ENCODE measurements around the gene CTAGE6. TPM values are rescaled to one million over a fixed set of nuclear protein-coding genes. Genes with fewer than 3 reads are reported as not detected.
"Not testable (repeated sequence)": the region's sequence is repeated elsewhere in the genome, so short reads cannot be mapped to it uniquely, and the experiment has no call there.

CTAGE6 gene
- total and polyA plus RNA-seq, 2 donors (not counting 1 experiment from before 2014, with no cell fraction given): 1.9 TPM; not detected in 1

- intact Hi-C loops (cut with micrococcal nuclease); H3K36me3 ChIP-seq (replicated peaks in 1 of 2; ENCODE audit: control extremely low read depth in 1 of 2, control insufficient read depth in 1 of 2, extremely low read depth in 1 of 2, insufficient read depth in 2 of 2, low read length in 1 of 2); H3K4me2 ChIP-seq (replicated peaks; ENCODE audit: low read depth, low read length, poor library complexity, severe bottlenecking); H3K27me3 Mint-ChIP-seq; H3K4me3 ChIP-seq (ENCODE audit: control extremely low read depth in 1 of 5, extremely low read depth in 1 of 5, insufficient read depth in 1 of 5, low read depth in 2 of 5, low read length in 4 of 5); ATAC-seq (ENCODE audit: low read depth); H3K27ac Mint-ChIP-seq; DNase-seq; H3K27me3 ChIP-seq (replicated peaks in 1 of 4; ENCODE audit: control extremely low read depth in 1 of 4, control insufficient read depth in 3 of 4, insufficient read depth in 4 of 4, low read length in 3 of 4); POLR2A ChIA-PET; H3K4me1 Mint-ChIP-seq; H3K4me1 ChIP-seq (ENCODE audit: control insufficient read depth in 2 of 2, insufficient read depth in 2 of 2, low read length in 2 of 2); CTCF ChIA-PET; H4K20me1 ChIP-seq (ENCODE audit: control insufficient read depth, insufficient read depth, low read length, poor library complexity, severe bottlenecking); H3K9me3 Mint-ChIP-seq (ENCODE audit: insufficient read depth); H3K27ac ChIP-seq (ENCODE audit: low read length in 2 of 2); H3K79me2 ChIP-seq (ENCODE audit: control insufficient read depth, insufficient read depth, low read length); H3K4me3 Mint-ChIP-seq; H3K9me3 ChIP-seq (ENCODE audit: control extremely low read depth in 1 of 3, control insufficient read depth in 2 of 3, insufficient read depth in 1 of 3, low read length in 2 of 3); H2AFZ ChIP-seq (ENCODE audit: insufficient read depth, low read depth, low read length, poor library complexity, severe bottlenecking); H3K9ac ChIP-seq (ENCODE audit: low read length): not testable (repeated sequence)
- WGBS (ENCODE audit: insufficient coverage): no CpG with 5 or more reads among the region's 6 CpGs
Measured at GRCh38 chr7:143726143-143726542, 31.4 kb downstream of the CTAGE6 start.

GRCh38 chr7:143720335-143720734, 37.2 kb downstream of the CTAGE6 start:
- H3K9me3 ChIP-seq (ENCODE audit: control extremely low read depth in 1 of 3, control insufficient read depth in 2 of 3, insufficient read depth in 1 of 3, low read length in 2 of 3); H3K4me1 ChIP-seq (ENCODE audit: control insufficient read depth in 2 of 2, insufficient read depth in 2 of 2, low read length in 2 of 2); H3K27ac Mint-ChIP-seq; H3K4me3 Mint-ChIP-seq; H3K27ac ChIP-seq (ENCODE audit: low read length in 2 of 2); H3K27me3 ChIP-seq (replicated peaks in 1 of 4; ENCODE audit: control extremely low read depth in 1 of 4, control insufficient read depth in 3 of 4, insufficient read depth in 4 of 4, low read length in 3 of 4); H2AFZ ChIP-seq (ENCODE audit: insufficient read depth, low read depth, low read length, poor library complexity, severe bottlenecking); CTCF ChIA-PET; H4K20me1 ChIP-seq (ENCODE audit: control insufficient read depth, insufficient read depth, low read length, poor library complexity, severe bottlenecking); POLR2A ChIA-PET; H3K27me3 Mint-ChIP-seq; H3K4me2 ChIP-seq (replicated peaks; ENCODE audit: low read depth, low read length, poor library complexity, severe bottlenecking); H3K79me2 ChIP-seq (ENCODE audit: control insufficient read depth, insufficient read depth, low read length); H3K4me1 Mint-ChIP-seq; H3K36me3 ChIP-seq (replicated peaks in 1 of 2; ENCODE audit: control extremely low read depth in 1 of 2, control insufficient read depth in 1 of 2, extremely low read depth in 1 of 2, insufficient read depth in 2 of 2, low read length in 1 of 2); H3K9ac ChIP-seq (ENCODE audit: low read length); H3K4me3 ChIP-seq (ENCODE audit: control extremely low read depth in 1 of 5, extremely low read depth in 1 of 5, insufficient read depth in 1 of 5, low read depth in 2 of 5, low read length in 4 of 5); ATAC-seq (ENCODE audit: low read depth); DNase-seq; H3K9me3 Mint-ChIP-seq (ENCODE audit: insufficient read depth); intact Hi-C loops (cut with micrococcal nuclease): not testable (repeated sequence)
- no CpG with 5 or more reads among the region's 6 CpGs for WGBS (ENCODE audit: insufficient coverage)

GRCh38 chr7:143715543-143716193, 41.8 kb downstream of the CTAGE6 start:
- H3K27ac Mint-ChIP-seq; POLR2A ChIA-PET; H3K36me3 ChIP-seq (replicated peaks in 1 of 2; ENCODE audit: control extremely low read depth in 1 of 2, control insufficient read depth in 1 of 2, extremely low read depth in 1 of 2, insufficient read depth in 2 of 2, low read length in 1 of 2); ATAC-seq (ENCODE audit: low read depth); intact Hi-C loops (cut with micrococcal nuclease); H3K4me1 ChIP-seq (ENCODE audit: control insufficient read depth in 2 of 2, insufficient read depth in 2 of 2, low read length in 2 of 2); H3K9me3 ChIP-seq (ENCODE audit: control extremely low read depth in 1 of 3, control insufficient read depth in 2 of 3, insufficient read depth in 1 of 3, low read length in 2 of 3); H2AFZ ChIP-seq (ENCODE audit: insufficient read depth, low read depth, low read length, poor library complexity, severe bottlenecking); H3K27ac ChIP-seq (ENCODE audit: low read length in 2 of 2); H3K27me3 Mint-ChIP-seq; H3K4me1 Mint-ChIP-seq; H3K9ac ChIP-seq (ENCODE audit: low read length); H3K4me3 Mint-ChIP-seq; DNase-seq; H3K4me2 ChIP-seq (replicated peaks; ENCODE audit: low read depth, low read length, poor library complexity, severe bottlenecking); H3K27me3 ChIP-seq (replicated peaks in 1 of 4; ENCODE audit: control extremely low read depth in 1 of 4, control insufficient read depth in 3 of 4, insufficient read depth in 4 of 4, low read length in 3 of 4); H3K4me3 ChIP-seq (ENCODE audit: control extremely low read depth in 1 of 5, extremely low read depth in 1 of 5, insufficient read depth in 1 of 5, low read depth in 2 of 5, low read length in 4 of 5); H4K20me1 ChIP-seq (ENCODE audit: control insufficient read depth, insufficient read depth, low read length, poor library complexity, severe bottlenecking); H3K9me3 Mint-ChIP-seq (ENCODE audit: insufficient read depth); CTCF ChIA-PET; H3K79me2 ChIP-seq (ENCODE audit: control insufficient read depth, insufficient read depth, low read length): not testable (repeated sequence)

DNA sequence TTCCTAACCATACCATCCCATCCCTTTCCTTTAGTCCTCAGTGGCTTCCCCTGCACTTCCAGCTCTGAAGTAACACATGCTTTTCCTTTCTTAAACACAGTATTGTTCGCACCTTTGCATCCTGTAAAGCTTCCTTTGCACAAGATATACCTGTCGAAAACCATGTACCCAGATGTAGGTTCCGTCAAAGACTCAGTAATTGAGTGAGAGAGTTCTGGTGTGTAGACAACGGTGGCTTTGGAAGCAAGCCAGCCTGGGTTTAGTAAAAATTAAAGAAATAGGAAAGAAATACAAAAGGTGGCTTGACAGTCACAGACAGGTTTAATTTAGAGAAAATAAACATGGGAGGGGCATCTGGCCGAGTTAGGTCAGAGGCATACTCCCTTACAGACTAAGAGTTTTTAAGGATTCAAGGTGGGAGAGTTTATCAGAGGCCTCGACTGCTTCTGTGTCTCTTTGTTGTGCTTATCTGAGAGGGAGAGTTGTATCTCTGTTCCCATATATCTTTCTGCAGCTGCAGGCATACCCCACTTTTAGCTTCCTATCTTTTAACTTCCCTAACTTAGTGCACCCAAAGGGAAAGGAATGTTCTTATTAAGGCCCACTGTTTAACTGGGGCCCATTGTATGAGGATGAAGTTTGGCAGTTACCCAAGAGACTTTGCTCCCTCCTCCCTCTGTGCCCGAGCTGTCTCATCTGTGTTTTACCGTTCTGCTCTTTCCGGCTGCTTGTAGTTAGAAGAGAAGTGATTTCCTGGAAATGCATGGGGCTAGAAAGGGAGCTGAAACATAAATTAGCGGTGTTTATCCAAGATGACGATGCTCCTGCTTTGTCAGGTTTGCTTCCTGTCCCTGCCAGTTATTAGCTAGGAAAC, 42.7 kb downstream of the CTAGE6 start:
- H3K36me3 ChIP-seq (replicated peaks in 1 of 2; ENCODE audit: control extremely low read depth in 1 of 2, control insufficient read depth in 1 of 2, extremely low read depth in 1 of 2, insufficient read depth in 2 of 2, low read length in 1 of 2); H3K9ac ChIP-seq (ENCODE audit: low read length); H2AFZ ChIP-seq (ENCODE audit: insufficient read depth, low read depth, low read length, poor library complexity, severe bottlenecking); H3K4me1 Mint-ChIP-seq; H3K79me2 ChIP-seq (ENCODE audit: control insufficient read depth, insufficient read depth, low read length); H3K9me3 ChIP-seq (ENCODE audit: control extremely low read depth in 1 of 3, control insufficient read depth in 2 of 3, insufficient read depth in 1 of 3, low read length in 2 of 3); H3K27ac ChIP-seq (ENCODE audit: low read length in 2 of 2); intact Hi-C loops (cut with micrococcal nuclease); H3K4me3 ChIP-seq (ENCODE audit: control extremely low read depth in 1 of 5, extremely low read depth in 1 of 5, insufficient read depth in 1 of 5, low read depth in 2 of 5, low read length in 4 of 5); H3K4me3 Mint-ChIP-seq; H3K27ac Mint-ChIP-seq; H3K9me3 Mint-ChIP-seq (ENCODE audit: insufficient read depth); H4K20me1 ChIP-seq (ENCODE audit: control insufficient read depth, insufficient read depth, low read length, poor library complexity, severe bottlenecking); H3K27me3 Mint-ChIP-seq; H3K4me2 ChIP-seq (replicated peaks; ENCODE audit: low read depth, low read length, poor library complexity, severe bottlenecking); ATAC-seq (ENCODE audit: low read depth); DNase-seq; CTCF ChIA-PET; POLR2A ChIA-PET; H3K4me1 ChIP-seq (ENCODE audit: control insufficient read depth in 2 of 2, insufficient read depth in 2 of 2, low read length in 2 of 2); H3K27me3 ChIP-seq (replicated peaks in 1 of 4; ENCODE audit: control extremely low read depth in 1 of 4, control insufficient read depth in 3 of 4, insufficient read depth in 4 of 4, low read length in 3 of 4): not testable (repeated sequence)
- WGBS (ENCODE audit: insufficient coverage): no CpG with 5 or more reads among the region's 11 CpGs
